Measurements from ENCODE around the gene P4HA2. TPM values are rescaled to one million over a fixed set of nuclear protein-coding genes. Genes with fewer than 3 reads are reported as not detected.

The P4HA2 gene
- total RNA-seq, 2 donors from 2014 or later = 60.5 to 65.4 TPM

- Histone ChIP-seq H3K27me3 (no peaks in the 10 kb centered on the region), H3K9me3 (no peaks in the 10 kb centered on the region), H3K36me3 (peaks cover 9% of the 10 kb centered on the region), H3K4me1 (peaks cover 0 to 90% of the 10 kb centered on the region in 2 donors), H3K4me3 (no peak overlapping the region), H3K27ac (peak overlapping the region in 1 of 2 donors; percentile 93)
- DNase-seq (ENCODE audit: low spot score) = peak; percentile 56
- no peak for TF ChIP-seq CTCF (IDR thresholded peaks at IDR 0.05)
Measured at GRCh38 chr5:132261881-132262845, 34.5 kb upstream of the P4HA2 start.

GRCh38 chr5:132260714-132261551 lies 33.3 kb upstream of the P4HA2 start:
- Histone ChIP-seq H3K27me3 (no peaks in the 10 kb centered on the region), H3K4me3 (no peak overlapping the region), H3K4me1 (peaks cover 0 to 91% of the 10 kb centered on the region in 2 donors), H3K27ac (peak overlapping the region; percentile 93), H3K36me3 (peaks cover 3% of the 10 kb centered on the region), H3K9me3 (no peaks in the 10 kb centered on the region)
- TF ChIP-seq CTCF (IDR thresholded peaks at IDR 0.05) = no peak
- DNase-seq (ENCODE audit: low spot score) = peak; percentile 76

GRCh38 chr5:132260051-132260450 lies 32.4 kb upstream of the P4HA2 start:
- Histone ChIP-seq H3K4me3 (peak overlapping the region in 1 of 2 donors; percentile 68), H3K9me3 (no peaks in the 10 kb centered on the region), H3K27me3 (no peaks in the 10 kb centered on the region), H3K27ac (peak overlapping the region; percentile 93), H3K4me1 (peaks cover 0 to 89% of the 10 kb centered on the region in 2 donors), H3K36me3 (peaks cover 3% of the 10 kb centered on the region)
- DNase-seq (ENCODE audit: low spot score) = no peak
- TF ChIP-seq CTCF (IDR thresholded peaks at IDR 0.05) = no peak

- peak; percentile 92 for DNase-seq (ENCODE audit: low spot score)
- no peaks in the 10 kb centered on the region for H3K9me3 ChIP-seq
- peaks cover 0 to 89% of the 10 kb centered on the region in 2 donors for H3K4me1 ChIP-seq
- H3K4me3 ChIP-seq = peak overlapping the region; percentile 68 to 72
- no peaks in the 10 kb centered on the region for H3K27me3 ChIP-seq
- H3K27ac ChIP-seq = peak overlapping the region; percentile 93
- H3K36me3 ChIP-seq = peaks cover 3% of the 10 kb centered on the region
- TF ChIP-seq CTCF (IDR thresholded peaks at IDR 0.05) = no peak
Measured at GRCh38 chr5:132259069-132259851, 31.6 kb upstream of the P4HA2 start.
